H1 (cell line): ENCODE results near the gene TRDMT1. TPM values are rescaled to one million over a fixed set of nuclear protein-coding genes. Genes with fewer than 3 reads are reported as not detected.

Experiments used
- CTCF ChIA-PET: fragments of 300-600 bp; sonication (Branson Sonifier 250); formaldehyde crosslinking; loops from one replicate; lab custom pipeline; 2021; ENCODE audit not compliant: partially characterized antibody; lab: Charles Lee
- POLR2A ChIA-PET: fragments of 300-600 bp; sonication (Branson Sonifier 250); formaldehyde crosslinking; loops from one replicate; lab custom pipeline; 2021; ENCODE audit warnings: inconsistent platforms; ENCODE audit not compliant: partially characterized antibody; lab: Charles Lee
- DNase-seq, 2 experiments: peaks; one replicate each; pipeline versions ENCODE4 v3.0.0 to v3.0.0-alpha.2; 2010 to 2022; ENCODE audit warnings: low spot score in 2 of 2, low read depth in 1 of 2, mixed read lengths in 1 of 2
- FAIRE-seq: peaks from 2 replicates; lab custom pipeline; 2011; peaks lifted over from hg19 to GRCh38; lab: Jason Lieb, UNC
- H2AFZ ChIP-seq: 2 replicates; pipeline ENCODE4 v1.8.1; 2012; ENCODE audit warnings: low read length, inconsistent platforms
- H2AK5ac ChIP-seq: 2 replicates; pipeline ENCODE4 v1.6.1; 2013; ENCODE audit warnings: low read depth, low read length
- H2BK120ac ChIP-seq: replicated peaks from 2 replicates; pipeline ENCODE3; 2013; ENCODE audit warnings: low read depth, low read length, inconsistent platforms
- H2BK12ac ChIP-seq: 2 replicates; pipeline ENCODE4 v1.6.1; 2013; ENCODE audit warnings: low read depth, low read length
- H2BK15ac ChIP-seq: 2 replicates; pipeline ENCODE4 v1.6.1; 2013; ENCODE audit warnings: low read length
- H2BK20ac ChIP-seq: 2 replicates; pipeline ENCODE4 v1.6.1; 2013; ENCODE audit warnings: low read length
- H2BK5ac ChIP-seq: 2 replicates; pipeline ENCODE4 v1.6.1; 2013; ENCODE audit warnings: low read depth, low read length
- H3K14ac ChIP-seq: 2 replicates; pipeline ENCODE4 v1.6.1; 2013; ENCODE audit warnings: inconsistent platforms; ENCODE audit not compliant: insufficient read length
- H3K18ac ChIP-seq: 2 replicates; pipeline ENCODE4 v1.6.1; 2013; ENCODE audit warnings: low read length; ENCODE audit errors: extremely low read depth
- H3K23ac ChIP-seq: 2 replicates; pipeline ENCODE4 v1.6.1; 2013; ENCODE audit warnings: inconsistent platforms; ENCODE audit not compliant: insufficient read length
- H3K23me2 ChIP-seq: 2 replicates; pipeline ENCODE4 v1.6.1; 2013; ENCODE audit warnings: low read depth, low read length
- H3K27ac ChIP-seq: 2 replicates; pipeline ENCODE4 v1.6.1; 2011; ENCODE audit warnings: low read depth, low read length, inconsistent platforms
- H3K27me3 ChIP-seq, 4 experiments: replicated peaks in 1 of 4; 1 replicate in 1 of 4; 2 replicates in 3 of 4; pipeline versions ENCODE4 v1.6.1 to v1.8.1; 2011 to 2013; ENCODE audit warnings: low read length in 3 of 4, mild to moderate bottlenecking in 3 of 4, inconsistent platforms in 2 of 4, mixed read lengths in 2 of 4, moderate library complexity in 1 of 4; ENCODE audit not compliant: control insufficient read depth in 3 of 4, insufficient read depth in 3 of 4; ENCODE audit errors: extremely low read depth in 1 of 4
- H3K36me3 ChIP-seq, 4 experiments: 2 replicates each; pipeline versions ENCODE4 v1.6.1 to v1.8.1; 2011 to 2013; ENCODE audit warnings: mild to moderate bottlenecking in 4 of 4, low read length in 3 of 4, moderate library complexity in 2 of 4, control low read depth in 1 of 4, inconsistent platforms in 1 of 4; ENCODE audit not compliant: insufficient read depth in 4 of 4, control insufficient read depth in 2 of 4
- H3K4ac ChIP-seq: replicated peaks from 2 replicates; pipeline ENCODE3; 2013; ENCODE audit warnings: low read length, low read depth, mixed read lengths, inconsistent platforms; ENCODE audit not compliant: insufficient read length
- H3K4me1 ChIP-seq, 4 experiments: replicated peaks in 1 of 4; 1 replicate in 1 of 4; 2 replicates in 3 of 4; pipeline versions ENCODE4 v1.6.1 to v1.8.1; 2011 to 2013; ENCODE audit warnings: low read length in 3 of 4, inconsistent platforms in 2 of 4, mixed read lengths in 1 of 4; ENCODE audit not compliant: insufficient read depth in 4 of 4, control insufficient read depth in 3 of 4
- H3K4me2 ChIP-seq, 2 experiments: 2 replicates each; pipeline versions ENCODE4 v1.6.1 to v1.8.1; 2011 to 2013; ENCODE audit warnings: low read depth in 2 of 2, low read length in 2 of 2, control low read depth in 1 of 2, inconsistent platforms in 1 of 2, mild to moderate bottlenecking in 1 of 2; ENCODE audit not compliant: insufficient read depth in 1 of 2
- H3K4me3 ChIP-seq, 4 experiments: fragments of 200-600, 300-600 bp in 1 of 4; sonication (generic), shearing (Covaris generic), sonication (Bioruptor Twin) in 1 of 4; 2 replicates each; pipeline versions ENCODE4 v1.5.1 to v1.8.1; 2011 to 2016; ENCODE audit warnings: low read length in 4 of 4, low read depth in 3 of 4, control low read depth in 2 of 4, inconsistent platforms in 2 of 4, mild to moderate bottlenecking in 2 of 4, mixed read lengths in 1 of 4, moderate library complexity in 1 of 4; ENCODE audit not compliant: insufficient read depth in 2 of 4; ENCODE audit errors: extremely low read depth in 1 of 4
- H3K56ac ChIP-seq: replicated peaks from 2 replicates; pipeline ENCODE3; 2013; ENCODE audit warnings: low read depth, mild to moderate bottlenecking, mixed read lengths, low read length, inconsistent platforms; ENCODE audit not compliant: insufficient read length
- H3K79me1 ChIP-seq: 2 replicates; pipeline ENCODE4 v1.6.1; 2013; ENCODE audit warnings: low read depth, low read length, control low read depth
- H3K79me2 ChIP-seq, 2 experiments: 2 replicates each; pipeline versions ENCODE4 v1.6.1 to v1.8.1; 2012 to 2013; ENCODE audit warnings: low read length in 2 of 2, mild to moderate bottlenecking in 2 of 2, inconsistent platforms in 1 of 2; ENCODE audit not compliant: insufficient read depth in 2 of 2, control insufficient read depth in 1 of 2
- H3K9ac ChIP-seq, 4 experiments: replicated peaks in 1 of 4; 1 replicate in 1 of 4; 2 replicates in 3 of 4; pipeline versions ENCODE4 v1.6.1 to v1.8.1; 2011 to 2013; ENCODE audit warnings: low read depth in 3 of 4, low read length in 3 of 4, control low read depth in 2 of 4, mild to moderate bottlenecking in 2 of 4, moderate library complexity in 2 of 4, inconsistent platforms in 1 of 4; ENCODE audit errors: extremely low read depth in 1 of 4
- H3K9me3 ChIP-seq, 2 experiments: 2 replicates each; pipeline versions ENCODE4 v1.6.1 to v1.8.1; 2012 to 2013; ENCODE audit warnings: mild to moderate bottlenecking in 2 of 2, moderate library complexity in 2 of 2, control low read depth in 1 of 2, inconsistent platforms in 1 of 2, low read depth in 1 of 2, low read length in 1 of 2, mixed read lengths in 1 of 2; ENCODE audit not compliant: insufficient read depth in 2 of 2
- H4K20me1 ChIP-seq, 2 experiments: replicated peaks in 1 of 2; 2 replicates each; pipeline versions ENCODE3 to v1.8.1; 2011 to 2013; ENCODE audit warnings: inconsistent platforms in 2 of 2, low read length in 2 of 2, mild to moderate bottlenecking in 1 of 2; ENCODE audit not compliant: insufficient read depth in 2 of 2, control insufficient read depth in 1 of 2
- H4K5ac ChIP-seq: 2 replicates; pipeline ENCODE4 v1.6.1; 2013; ENCODE audit warnings: low read length, low read depth, mixed read lengths, inconsistent platforms; ENCODE audit not compliant: insufficient read length
- H4K8ac ChIP-seq: 2 replicates; pipeline ENCODE4 v1.8.0; 2013; ENCODE audit warnings: mild to moderate bottlenecking, moderate library complexity, low read length, inconsistent platforms; ENCODE audit not compliant: insufficient read depth; ENCODE audit errors: extremely low read depth
- H4K91ac ChIP-seq: replicated peaks from 2 replicates; pipeline ENCODE3; 2013; ENCODE audit warnings: low read length, mixed read lengths, inconsistent platforms; ENCODE audit not compliant: insufficient read length
- whole genome bisulfite sequencing, 2 experiments: shearing (Covaris generic) in 1 of 2; methylation state at CpG; one replicate each; pipeline versions ENCODE4 v1.1.6 to v1.1.7; 2013 to 2015; ENCODE audit warnings: low lambda C conversion rate in 2 of 2, mixed read lengths in 2 of 2, inconsistent platforms in 1 of 2, low coverage in 1 of 2, missing lambda C conversion rate in 1 of 2; ENCODE audit not compliant: insufficient replicate concordance in 2 of 2, insufficient coverage in 1 of 2, insufficient read length in 1 of 2; ENCODE audit errors: extremely low coverage in 1 of 2, missing lambda C conversion rate in 1 of 2; 5-methylcytosine and 5-hydroxymethylcytosine counted together
- polyA plus RNA-seq, 7 experiments: library from polyadenylated mRNA; depleted of rRNA in 3 of 7; stranded (reverse) in 5 of 7; unstranded in 2 of 7; fragments of >200 nt in 5 of 7; fragments of 200-250 nt in 2 of 7; gene quantifications; 1 replicate in 5 of 7; 2 replicates in 1 of 7; 4 replicates in 1 of 7; pipeline versions ENCODE4 v1.2.1 to v1.2.3, GENCODE V29; 2011 to 2013; ENCODE audit warnings: missing spikeins in 2 of 7, mixed read lengths in 2 of 7
- total RNA-seq: library from RNA; stranded (reverse); fragmentation: NEBNext Ultra II Directional; extraction: Animal tissue kit (Norgen Biotek cat#: 25700); gene quantifications from 2 replicates; pipeline ENCODE4 v1.2.1, GENCODE V29; 2021

TRDMT1 gene
- total and polyA plus RNA-seq, 2 of the 8 experiments (the other 6 are each of a cell fraction or from before 2014, with no cell fraction given), result 7.4 to 21.4 TPM

DNA sequence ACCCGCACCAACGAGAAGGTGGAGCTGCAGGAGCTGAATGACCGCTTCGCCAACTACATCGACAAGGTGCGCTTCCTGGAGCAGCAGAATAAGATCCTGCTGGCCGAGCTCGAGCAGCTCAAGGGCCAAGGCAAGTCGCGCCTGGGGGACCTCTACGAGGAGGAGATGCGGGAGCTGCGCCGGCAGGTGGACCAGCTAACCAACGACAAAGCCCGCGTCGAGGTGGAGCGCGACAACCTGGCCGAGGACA is 28.2 kb upstream of the TRDMT1 start:
- 2% methylated on average over 21 of the region's 21 CpGs; no CpG with 5 or more reads in 1 of the 2 experiments for whole genome bisulfite sequencing, 2 experiments
- no peak overlapping the region for H2BK20ac ChIP-seq
- H4K91ac ChIP-seq, result peak overlapping the region; percentile 86
- H2BK12ac ChIP-seq, result peak overlapping the region; percentile 44; the same call in 1 of the 2 replicates
- peaks cover 0 to 4% of the 10 kb centered on the region in 2 experiments for H4K20me1 ChIP-seq
- peak overlapping the region; percentile 83 to 90 for H3K4me2 ChIP-seq
- H3K79me2 ChIP-seq, result peaks cover 0 to 6% of the 10 kb centered on the region in 2 experiments; a peak in 1 of 4 replicates
- no peaks in the 10 kb centered on the region for H3K79me1 ChIP-seq
- H2AFZ ChIP-seq, result peak overlapping the region; percentile 82; the same call in 1 of the 2 replicates
- CTCF ChIA-PET, result interaction anchor here (0.6 to 2.4 kb wide), 21 partner anchors 8 to 338 kb away, joined by 3 to 17 read pairs (median 4); partner anchors contain the start of gene TRDMT1
- H2BK120ac ChIP-seq, result no peak overlapping the region
- POLR2A ChIA-PET, result interaction anchor here (0.6 to 4.6 kb wide), 9 partner anchors 9 to 413 kb away, joined by 3 to 46 read pairs (median 5); partner anchors contain the start of genes RSU1 and TRDMT1
- peak overlapping the region; percentile 69 to 81 (median 78) for H3K4me3 ChIP-seq
- DNase-seq, result peak in 1 of 2 experiments; percentile 77
- H3K4me1 ChIP-seq, result peaks cover 10 to 17% (median 12%) of the 10 kb centered on the region in 4 experiments; a peak in 6 of 7 replicates
- no peak overlapping the region for H2AK5ac ChIP-seq
- no peak for FAIRE-seq
- no peak overlapping the region for H3K23ac ChIP-seq
- H3K27me3 ChIP-seq, result peaks cover 0 to 15% (median 13%) of the 10 kb centered on the region in 4 experiments; a peak in 5 of 7 replicates
- peak overlapping the region in 3 of 4 experiments; percentile 5 to 50 (median 43); a peak in 5 of 7 replicates for H3K9ac ChIP-seq
- H3K14ac ChIP-seq, result no peak overlapping the region
- no peak overlapping the region for H3K4ac ChIP-seq
- no peak overlapping the region; the same call in 1 of the 2 replicates for H2BK15ac ChIP-seq
- H3K18ac ChIP-seq, result peak overlapping the region; percentile 68; the same call in 1 of the 2 replicates
- no peak overlapping the region for H3K27ac ChIP-seq
- peak overlapping the region; percentile 86; the same call in 1 of the 2 replicates for H4K8ac ChIP-seq
- H3K23me2 ChIP-seq, result peaks cover 20% of the 10 kb centered on the region; the same call in 1 of the 2 replicates
- 0 out of 2 replicates have a peak overlapping the region, but pooled peaks have one; percentile 63 for H2BK5ac ChIP-seq
- H4K5ac ChIP-seq, result peak overlapping the region; percentile 49
- no peak overlapping the region for H3K56ac ChIP-seq
- H3K36me3 ChIP-seq, result peaks cover 5 to 35% (median 16%) of the 10 kb centered on the region in 4 experiments
- no peaks in the 10 kb centered on the region for H3K9me3 ChIP-seq
